ENCODE data around the gene SRD5A1.

DNA sequence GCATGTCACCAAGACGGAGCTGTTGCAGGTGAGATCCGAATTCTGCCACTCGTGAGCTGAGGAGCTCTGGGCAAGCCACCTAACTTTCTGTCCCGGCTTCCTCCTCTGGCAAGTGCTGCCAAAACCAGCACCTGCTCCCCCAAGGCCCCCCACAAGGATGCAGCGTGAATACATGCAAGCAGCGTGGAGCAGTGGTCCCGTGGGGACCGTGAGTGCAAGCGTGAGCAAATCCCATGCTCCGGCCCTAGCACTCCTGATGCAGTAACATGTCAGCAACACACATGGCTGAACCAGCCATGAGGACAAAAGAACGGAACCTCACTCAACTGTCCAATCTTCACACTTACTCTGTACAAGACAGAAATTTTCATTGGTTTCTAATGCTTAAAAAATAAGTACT lies 31.4 kb upstream of the SRD5A1 start:
- TF ChIP-seq, protein P1, sequence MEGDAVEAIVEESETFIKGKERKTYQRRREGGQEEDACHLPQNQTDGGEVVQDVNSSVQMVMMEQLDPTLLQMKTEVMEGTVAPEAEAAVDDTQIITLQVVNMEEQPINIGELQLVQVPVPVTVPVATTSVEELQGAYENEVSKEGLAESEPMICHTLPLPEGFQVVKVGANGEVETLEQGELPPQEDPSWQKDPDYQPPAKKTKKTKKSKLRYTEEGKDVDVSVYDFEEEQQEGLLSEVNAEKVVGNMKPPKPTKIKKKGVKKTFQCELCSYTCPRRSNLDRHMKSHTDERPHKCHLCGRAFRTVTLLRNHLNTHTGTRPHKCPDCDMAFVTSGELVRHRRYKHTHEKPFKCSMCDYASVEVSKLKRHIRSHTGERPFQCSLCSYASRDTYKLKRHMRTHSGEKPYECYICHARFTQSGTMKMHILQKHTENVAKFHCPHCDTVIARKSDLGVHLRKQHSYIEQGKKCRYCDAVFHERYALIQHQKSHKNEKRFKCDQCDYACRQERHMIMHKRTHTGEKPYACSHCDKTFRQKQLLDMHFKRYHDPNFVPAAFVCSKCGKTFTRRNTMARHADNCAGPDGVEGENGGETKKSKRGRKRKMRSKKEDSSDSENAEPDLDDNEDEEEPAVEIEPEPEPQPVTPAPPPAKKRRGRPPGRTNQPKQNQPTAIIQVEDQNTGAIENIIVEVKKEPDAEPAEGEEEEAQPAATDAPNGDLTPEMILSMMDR (IDR thresholded peaks at IDR 0.05), result no peak
- TF ChIP-seq POLR2A (IDR thresholded peaks at IDR 0.05), result no peak
